Cerebellar cortex (tissue), 1 donor: ENCODE data around the gene CNN1.
A peak's percentile ranks its signal among the peaks of the same experiment; 100 is the strongest.
"Not testable (repeated sequence)": the region's sequence is repeated elsewhere in the genome, so short reads cannot be mapped to it uniquely, and the experiment has no call there.

Source experiments
- DNase-seq: peaks from one replicate; pipeline ENCODE4 v3.0.0-alpha.2; 2015; ENCODE audit warnings: low spot score

CNN1 gene

DNA sequence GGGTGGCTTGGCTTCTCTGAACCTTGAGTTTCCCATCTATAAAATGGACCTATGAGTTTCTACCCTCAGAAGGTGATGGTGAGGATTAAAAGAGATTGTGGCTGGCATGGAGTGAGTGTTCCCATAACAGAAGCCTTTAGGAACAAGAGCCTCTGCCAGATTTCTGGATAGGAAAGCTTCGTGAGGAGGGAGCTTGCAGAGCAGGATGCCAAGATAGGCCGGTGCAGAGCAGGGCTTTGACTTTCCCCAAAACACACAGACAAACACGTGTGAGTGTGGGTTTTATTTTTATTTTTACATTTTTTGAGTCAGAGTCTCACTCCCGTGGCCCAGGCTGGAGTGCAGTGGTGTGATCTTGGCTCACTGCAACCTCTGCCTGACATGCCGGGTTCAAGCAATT is 3.7 kb upstream of the CNN1 start:
- no peak for DNase-seq

DNA sequence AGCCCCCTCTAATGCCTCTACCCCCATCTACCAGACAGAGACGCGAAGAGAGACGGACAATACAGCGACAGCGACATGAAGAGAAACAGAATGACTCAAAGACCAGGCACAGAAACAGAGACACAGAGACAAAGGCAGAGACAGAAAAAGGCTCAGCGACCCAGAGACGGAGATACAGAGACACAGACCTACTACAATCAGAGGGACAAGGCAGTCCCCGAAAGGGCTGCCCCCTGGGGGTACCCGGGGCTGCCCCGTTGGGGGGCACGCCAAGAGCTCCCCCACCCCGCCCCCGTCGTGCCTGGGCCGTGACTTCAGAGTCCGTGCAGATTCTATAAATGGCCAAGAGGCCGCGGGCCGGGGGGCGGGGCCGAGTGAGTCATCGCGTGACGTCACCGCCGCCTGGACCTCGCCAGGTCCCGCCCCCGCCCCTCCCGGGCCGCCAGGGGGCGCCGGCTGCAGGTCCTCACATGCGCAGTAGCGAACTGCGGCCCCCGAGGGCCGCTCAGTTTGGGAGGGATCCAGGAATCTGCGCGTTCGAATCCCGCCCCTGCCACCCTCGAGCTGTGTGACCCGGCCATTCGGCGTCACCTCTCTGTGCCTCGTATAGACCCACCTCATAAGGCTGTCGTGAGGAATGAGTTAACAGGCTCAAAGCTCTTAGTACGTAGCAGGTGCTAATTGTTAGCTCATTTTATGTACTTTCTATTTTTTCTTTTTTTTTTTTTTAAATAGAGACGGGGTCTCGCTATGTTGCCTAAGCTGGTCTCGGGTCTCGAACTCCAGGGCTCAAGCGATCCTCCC is 2.7 kb upstream of the CNN1 start:
- DNase-seq = peak; percentile 85

DNA sequence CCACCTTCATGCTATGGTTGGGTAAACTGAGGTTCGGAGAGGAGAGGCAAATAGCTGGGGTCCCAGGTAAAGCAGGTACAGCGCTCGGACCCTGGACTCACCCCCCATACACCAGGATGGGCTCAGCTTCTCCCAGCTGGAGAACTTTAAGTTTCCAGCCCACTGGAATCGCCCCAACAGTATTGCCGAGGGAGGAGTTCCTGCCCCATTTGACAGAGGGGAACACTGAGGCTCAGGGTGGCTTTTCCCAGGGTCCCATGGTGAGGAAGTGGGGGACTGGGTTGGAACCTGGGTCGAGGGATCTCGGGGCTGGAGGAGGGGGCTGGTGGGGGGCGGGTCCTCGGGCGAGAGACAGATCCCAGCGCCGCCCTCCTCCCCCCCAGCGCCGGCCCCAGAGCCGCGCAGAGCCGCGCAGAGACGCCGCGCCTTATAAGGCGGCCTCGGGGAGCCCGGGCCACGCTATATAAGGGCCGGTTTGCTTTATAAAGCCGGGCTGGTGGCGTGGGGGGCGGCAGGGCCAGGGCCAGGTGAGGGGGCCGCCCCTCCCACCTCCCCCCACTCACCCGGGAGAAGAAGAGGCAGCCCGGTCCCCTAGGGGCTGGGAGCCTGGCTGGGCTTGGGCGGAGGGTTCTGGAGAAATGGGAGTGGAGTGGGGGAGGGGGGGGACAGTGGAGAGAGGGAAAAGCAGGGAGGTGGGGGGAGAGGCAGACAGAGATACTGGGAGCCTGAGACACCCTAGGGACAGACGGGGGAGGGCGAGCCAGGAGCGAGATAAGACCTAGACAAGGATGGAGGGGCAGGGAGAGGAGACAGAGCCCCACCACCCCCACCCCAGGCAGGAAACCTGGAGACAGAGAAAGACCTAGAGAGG is 1.1 kb downstream of the CNN1 start:
- no peak for DNase-seq

DNA sequence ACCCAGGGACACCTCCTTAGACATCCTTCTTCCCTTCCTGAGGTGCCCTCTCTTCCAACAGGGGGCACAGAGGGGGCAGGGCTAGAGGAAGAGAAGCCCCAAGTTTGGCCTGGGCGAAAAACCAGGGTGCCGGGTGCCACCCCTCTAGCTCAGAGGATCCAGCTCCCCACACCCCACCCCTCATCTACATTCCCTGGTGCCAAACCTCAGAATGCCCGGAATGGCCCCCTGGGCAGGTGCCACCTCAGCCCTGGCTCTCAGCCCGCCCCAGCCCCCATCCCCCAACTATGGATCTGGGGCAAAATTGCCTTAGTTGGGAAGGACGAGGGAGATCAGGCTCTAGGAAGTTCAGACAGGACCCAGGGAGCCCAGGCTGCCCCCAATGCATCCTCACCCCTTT is 2.0 kb downstream of the CNN1 start:
- DNase-seq = no peak

DNA sequence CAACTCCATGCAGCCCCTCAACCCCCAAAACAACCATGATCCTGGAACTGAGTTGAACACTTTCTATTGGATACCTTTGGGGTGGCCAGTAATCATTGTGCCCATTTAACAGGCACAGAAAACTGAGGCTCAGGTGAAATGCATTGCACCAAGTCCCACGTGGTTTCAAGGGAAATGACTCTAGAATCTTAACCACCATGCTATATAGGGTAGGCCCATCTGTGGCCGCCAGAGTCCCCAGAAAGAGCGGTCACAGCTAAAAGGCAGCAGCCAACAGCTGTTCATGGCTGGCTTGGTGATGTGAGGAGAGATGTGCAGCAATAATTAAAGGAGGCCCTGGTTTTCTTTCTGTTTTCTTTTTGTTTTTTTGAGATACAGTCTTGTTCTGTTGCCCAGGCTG is 2.6 kb downstream of the CNN1 start:
- no peak for DNase-seq

DNA sequence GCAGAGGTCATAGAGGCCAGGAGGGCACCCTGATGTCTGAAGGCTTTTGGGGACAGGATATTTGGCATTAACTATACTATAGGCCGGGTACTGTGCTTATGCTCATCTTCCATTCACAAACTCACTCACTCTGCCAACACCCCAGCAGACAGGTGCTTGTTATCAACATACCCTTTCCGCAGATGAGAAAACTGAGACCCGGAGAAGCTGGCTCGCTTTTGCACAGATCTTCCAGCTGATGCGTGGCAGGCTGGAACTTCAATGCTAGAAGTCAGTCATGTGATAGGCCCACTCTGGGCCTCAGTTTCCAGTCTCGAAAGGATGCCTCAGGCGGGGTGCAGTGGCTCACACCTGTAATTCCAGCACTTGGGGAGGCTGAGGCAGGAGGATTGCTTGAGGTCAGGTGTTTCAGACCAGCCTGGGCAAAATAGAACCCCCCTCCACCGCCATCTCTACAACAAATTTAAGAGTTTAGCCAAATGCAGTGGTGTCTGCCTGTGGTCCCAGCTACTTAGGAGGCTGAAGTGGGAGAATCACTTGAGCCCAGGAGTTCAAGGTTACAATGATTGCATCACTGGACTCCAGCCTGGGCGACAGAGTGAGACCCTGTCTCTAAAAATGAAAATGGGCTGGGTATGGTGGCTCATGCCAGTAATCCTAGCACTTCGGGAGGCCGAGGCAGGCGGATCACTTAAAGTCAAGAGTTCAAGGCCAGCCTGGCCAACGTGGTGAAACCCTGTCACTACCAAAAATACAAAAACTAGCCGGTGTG is 9.5 kb downstream of the CNN1 start:
- no peak for DNase-seq

DNA sequence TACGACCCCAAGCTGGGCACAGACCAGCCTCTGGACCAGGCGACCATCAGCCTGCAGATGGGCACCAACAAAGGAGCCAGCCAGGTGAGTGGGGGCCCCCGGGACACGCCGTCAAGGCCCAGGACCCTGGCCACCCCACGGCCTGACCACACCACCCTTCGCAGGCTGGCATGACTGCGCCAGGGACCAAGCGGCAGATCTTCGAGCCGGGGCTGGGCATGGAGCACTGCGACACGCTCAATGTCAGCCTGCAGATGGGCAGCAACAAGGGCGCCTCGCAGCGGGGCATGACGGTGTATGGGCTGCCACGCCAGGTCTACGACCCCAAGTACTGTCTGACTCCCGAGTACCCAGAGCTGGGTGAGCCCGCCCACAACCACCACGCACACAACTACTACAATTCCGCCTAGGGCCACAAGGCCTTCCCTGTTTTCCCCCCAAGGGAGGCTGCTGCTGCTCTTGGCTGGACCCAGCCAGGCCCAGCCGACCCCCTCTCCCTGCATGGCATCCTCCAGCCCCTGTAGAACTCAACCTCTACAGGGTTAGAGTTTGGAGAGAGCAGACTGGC is 10.8 kb downstream of the CNN1 start:
- DNase-seq = no peak

DNA sequence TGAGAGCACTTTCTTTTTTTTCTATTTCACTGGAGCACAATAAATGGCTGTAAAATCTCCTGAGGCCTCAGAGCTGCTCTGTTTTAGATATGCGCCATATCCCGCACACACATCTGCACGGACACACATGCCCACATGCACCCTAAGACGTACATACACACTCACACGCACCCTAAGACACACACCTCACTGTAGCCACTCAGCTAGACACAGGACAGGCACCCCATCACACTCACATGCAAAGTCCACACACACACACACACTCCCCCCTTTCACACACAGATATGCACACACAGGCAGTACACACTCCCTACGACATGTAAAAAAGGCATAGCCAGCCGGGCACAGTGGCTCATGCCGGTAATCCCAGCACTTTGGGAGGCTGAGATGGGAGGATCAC is 11.6 kb downstream of the CNN1 start:
- no peak for DNase-seq

DNA sequence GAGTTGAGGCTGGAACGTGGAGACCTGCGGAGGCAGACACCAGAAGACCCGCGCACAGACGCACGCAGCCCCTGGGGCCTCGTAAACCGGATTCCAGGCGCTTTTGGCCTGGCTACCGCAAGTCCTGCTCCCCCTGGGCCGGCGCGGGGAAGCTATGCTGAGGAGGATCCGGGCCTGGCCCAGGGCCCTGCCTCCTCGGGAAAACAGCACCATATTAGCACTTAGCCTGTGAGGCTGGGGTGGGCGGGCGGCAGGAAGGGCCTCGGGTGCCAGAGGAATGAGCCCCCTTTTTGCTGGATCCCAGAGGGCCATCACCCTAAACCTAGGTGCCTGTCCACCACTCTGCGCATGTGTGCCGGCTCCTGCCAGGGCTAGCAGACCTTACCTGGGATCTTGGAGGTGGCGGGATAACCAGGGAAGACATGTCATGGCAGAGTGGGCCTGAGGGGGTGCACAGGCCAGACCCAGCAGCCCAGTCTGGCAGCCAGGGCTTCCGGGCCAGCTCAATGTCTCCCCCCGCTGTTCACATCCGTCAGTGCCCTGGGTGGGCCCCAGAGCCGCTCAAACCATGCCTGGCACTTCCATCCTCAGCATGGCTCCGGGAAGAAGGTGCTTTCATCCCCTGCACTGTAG is 13.1 kb downstream of the CNN1 start:
- no peak for DNase-seq

DNA sequence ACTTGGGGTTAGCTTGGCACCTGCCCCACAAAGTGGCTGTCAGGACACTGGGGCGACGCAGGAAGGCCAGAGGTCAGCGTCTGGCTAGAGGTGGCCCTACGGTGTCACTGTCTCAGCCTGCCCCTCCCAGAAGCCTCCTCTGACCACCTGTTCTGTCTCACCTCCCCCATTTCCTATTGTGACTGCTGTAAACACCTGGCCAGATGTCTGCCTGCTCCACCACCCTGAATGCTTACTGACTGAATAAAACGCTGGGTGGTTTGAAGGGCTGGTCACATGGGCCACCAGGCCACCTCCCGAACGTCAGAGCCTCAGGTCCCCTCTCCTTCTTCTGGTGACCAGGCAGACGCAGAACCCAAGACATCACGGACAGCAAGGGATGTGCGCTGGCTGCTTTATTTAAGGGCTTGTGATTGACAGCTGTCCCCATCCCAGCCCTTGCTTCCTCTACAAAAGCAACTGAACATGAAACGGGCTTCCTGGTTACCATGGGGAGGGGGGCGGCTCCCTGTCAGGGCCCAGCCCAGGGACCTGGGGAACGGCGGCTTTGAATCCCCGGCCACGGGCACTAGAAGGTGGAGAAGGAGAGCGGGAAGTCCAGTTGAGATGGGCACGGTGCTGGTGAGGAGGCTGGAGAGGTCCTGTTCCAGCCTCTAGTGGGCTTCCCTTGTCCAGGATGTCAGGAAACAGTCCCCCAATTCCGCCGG is 14.2 kb downstream of the CNN1 start:
- DNase-seq = no peak

DNA sequence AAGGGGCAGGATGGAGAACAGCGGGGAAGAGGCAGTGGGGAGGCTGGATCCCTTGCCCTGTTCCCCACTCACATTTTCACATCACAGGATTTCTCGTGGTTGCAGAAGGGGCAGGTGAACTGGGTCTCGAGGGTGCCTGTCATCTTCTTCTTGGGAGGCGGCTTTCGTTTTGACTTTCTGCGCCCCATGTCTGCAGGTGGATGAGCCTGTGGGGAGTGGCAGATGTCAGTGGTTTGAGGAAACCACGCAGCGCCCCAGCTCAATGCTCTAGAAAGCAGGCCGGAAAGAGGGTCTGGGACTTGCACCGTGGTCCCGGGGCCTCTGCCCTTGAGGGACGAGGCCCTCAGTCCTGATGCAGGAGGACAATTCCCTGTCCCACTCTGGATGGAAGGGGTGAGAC is 15.5 kb downstream of the CNN1 start:
- DNase-seq = no peak

DNA sequence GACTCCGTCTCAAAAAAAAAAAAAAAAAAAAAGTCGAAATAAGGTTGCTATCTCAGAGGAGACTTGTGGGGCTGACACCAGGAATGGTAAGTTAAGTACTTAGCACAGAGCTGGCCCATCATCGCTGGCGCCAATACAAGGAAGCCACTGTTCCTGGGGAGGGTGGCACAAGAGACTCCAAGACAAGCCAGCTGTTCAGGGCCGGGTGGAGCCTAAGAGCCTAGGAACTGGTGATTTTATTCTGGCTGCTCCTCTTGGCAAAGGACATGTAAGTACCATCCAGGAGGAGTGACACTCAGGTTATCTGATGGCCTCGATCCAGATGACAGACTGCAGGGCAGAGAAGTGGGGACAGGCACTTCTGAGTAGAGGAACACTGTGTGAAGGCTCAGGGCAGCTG is 16.6 kb downstream of the CNN1 start:
- DNase-seq = no peak

DNA sequence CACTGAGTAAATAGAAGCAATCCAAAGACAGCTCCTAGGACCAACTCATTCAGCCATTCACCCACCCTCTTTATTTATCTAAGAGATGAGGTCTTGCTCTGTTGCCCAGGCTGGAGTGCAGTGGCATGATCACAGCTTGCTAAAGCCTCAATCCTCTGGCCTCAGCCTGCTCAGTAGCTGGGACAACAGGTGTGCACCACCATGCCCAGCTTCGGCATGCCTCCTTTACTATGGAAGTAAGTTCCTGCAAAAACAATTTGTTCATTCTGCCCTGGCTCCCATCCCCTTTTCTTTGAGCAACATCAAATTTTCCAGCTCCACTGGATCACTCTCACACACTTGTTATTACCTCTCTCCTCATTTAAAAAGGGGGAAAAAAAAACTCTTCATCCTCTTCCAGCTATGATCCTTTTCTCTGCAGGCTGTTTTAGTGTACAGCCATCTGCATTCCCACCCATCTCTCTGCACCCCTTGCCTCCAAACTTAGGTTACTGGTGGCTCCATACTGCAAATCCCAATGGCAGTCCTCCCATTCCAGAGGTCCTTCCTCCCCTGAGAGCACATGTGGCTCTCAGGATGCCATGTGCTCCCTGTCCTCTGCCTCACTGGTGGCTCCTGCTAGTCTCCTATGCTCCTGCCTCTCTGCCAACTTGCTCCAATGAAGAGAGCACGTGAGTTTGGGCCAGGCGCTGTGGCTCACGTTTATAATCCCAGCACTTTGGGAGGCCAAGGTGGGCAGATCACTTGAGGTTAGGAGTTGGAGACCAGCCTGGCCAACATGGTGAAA is 18.2 kb downstream of the CNN1 start:
- no peak for DNase-seq

DNA sequence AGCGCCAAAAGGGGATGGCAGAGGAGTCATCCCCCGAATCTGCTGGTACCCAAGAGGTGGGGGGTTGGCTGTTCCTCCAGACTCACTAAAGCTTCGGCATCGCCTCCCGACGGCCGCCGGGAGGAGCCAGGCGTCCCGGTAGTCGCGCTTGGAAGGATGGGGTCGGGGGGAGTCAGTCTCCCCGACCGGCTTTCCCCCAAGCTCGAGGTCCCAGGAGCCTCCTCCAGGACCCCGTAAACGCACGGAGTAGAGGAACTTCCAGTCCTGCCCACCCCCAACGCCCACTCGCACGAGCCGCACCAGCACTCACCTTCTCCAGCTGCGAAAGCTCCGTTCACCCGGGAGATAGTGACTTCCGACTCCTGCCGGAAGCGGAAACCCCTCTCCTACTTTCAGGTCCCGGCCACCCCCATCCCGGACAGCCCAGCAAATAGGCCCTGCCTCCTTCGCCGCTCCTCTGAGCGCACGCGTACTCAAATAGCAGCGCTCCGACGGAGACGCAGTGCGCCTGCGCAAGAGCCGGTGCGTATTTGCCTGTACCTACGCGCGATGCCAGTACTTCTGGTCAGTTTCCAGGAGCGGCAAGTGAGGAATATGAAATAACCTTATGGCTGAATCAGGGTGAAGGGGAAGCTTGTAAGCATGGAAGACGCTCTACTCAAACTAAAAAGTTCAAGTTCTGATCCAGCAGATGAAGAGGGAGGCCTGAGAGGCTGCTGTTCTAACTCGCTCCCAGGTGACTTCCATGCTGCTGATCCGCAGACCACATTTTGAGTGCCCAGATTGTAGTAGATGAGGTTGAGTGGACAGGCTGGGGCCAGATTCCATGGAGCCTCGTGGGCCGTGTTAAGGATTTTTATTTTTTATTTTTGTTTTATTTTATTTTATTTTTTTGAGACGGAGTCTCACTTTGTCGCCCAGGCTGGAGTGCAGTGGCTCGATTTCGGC is 20.5 kb downstream of the CNN1 start, which contains the start of gene ELOF1:
Gene ELOF1 (minus strand): TSS at position 350 of the 948 bp plus-strand sequence. CDS start 4,883 bp downstream, outside the sequence.
- DNase-seq = peak; percentile 99

DNA sequence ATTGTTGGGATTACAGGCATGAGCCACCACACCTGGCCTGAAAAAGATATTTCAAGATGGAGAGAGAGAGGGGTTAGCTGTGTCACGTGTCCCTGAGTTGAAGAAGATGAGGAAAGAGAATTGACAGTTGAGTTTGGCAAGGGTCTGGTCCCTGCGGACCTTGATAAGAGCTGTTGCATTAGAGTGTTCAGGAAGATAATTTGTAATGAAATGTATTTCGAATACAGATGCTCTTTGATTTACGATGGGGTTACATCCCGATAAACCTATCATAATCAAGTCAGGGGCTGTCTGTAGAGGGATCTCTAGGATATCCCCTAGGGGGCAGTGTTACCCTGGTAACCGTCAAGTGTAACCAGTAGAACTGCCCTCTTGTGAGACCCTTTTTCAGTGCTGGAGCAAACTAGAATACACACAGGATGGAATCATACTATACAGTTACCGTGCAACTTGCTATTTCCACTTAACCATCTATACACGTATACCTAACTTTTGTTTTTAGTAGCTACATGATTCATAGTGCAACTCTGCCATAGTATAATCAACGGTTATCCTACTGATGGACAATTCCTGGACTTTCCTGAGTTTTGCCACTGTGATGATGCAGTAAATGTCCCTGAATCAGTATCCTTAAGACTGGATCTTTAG is 21.9 kb downstream of the CNN1 start:
- peak; percentile 82 for DNase-seq

DNA sequence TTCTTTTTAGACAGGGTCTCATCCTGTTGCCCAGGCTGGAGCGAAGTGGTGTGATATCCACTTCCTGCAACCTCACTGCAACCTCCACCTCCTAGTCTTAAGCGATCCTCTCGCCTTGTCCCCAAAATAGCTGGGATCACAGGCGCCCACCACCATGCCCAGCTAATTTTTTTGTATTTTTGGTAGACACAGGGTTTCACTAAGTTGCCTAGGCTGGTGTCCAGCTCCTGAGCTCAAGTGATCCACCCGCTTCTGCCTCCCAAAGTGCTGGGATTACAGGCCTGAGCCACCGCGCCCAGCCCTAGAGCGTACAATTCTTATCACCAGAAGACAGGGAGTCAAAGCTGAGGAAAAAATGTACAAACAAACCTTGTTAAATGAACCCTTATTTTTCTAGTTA is 24.9 kb downstream of the CNN1 start:
- DNase-seq = no peak

DNA sequence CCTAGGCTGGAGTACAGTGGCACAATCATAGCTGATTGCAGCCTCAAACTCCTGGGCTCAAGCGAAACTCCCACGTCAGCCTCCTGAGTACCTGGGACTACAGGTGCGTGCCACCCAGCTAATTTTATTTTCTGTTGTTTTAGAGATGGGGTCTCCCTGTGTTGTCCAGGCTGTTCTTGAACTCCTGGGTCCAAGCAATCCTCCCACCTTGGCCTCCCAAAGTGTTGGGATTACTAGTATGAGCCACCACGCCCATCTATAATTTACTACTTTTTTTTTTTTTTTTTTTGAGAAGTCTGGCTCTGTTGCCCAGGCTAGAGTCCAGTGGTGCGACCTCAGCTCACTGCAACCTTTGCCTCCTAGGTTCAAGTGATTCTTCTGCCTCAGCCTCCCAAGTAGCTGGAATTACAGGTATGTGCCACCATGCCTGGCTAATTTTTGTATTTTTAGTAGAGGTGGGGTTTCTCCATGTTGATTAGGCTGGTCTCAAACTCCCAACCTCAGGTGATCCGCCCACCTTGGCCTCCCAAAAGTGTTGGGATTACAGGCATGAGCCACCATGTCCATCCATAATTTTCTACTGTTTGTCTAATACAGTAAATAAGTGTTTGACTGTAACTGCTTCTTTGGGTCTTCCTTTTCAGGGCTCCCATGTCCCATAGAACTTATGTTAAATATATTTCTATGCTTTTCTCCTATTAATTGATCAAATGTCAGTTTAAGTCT is 25.6 kb downstream of the CNN1 start:
- DNase-seq = not testable (repeated sequence)

DNA sequence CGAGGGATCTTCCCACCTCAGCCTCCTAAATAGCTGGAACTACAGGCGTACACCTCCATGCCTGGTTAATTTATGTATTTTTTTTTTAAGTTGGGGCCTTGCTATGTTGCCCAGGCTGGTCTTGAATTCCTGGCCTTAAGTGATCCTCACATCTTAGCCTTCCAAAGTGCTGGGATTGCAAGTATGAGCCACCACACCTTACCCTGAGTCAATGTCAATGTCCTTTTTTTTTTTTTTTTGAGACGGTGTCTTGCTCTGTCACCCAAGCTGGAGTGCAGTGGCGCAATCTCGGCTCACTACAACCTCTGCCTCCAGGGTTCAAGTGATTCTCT is 27.0 kb downstream of the CNN1 start:
- DNase-seq = not testable (repeated sequence)
